Tibial nerve (tissue), 4 donors: Measurements from ENCODE around the gene EPHX1. TPM values are rescaled to one million over a fixed set of nuclear protein-coding genes. Genes with fewer than 3 reads are reported as not detected.

Experiments
- DNase-seq, 2 donors: peaks; one replicate each; pipeline ENCODE4 v3.0.0-alpha.2; 2019; ENCODE audit warnings: low spot score in 2 of 2
- H3K27ac ChIP-seq, 4 donors: fragments of 200-600 bp; sonication (generic) in 3 of 4; one replicate each; pipeline ENCODE4 v1.5.1; 2017 to 2019; ENCODE audit warnings: mild to moderate bottlenecking in 1 of 4
- H3K27me3 ChIP-seq, 2 donors: fragments of 200-600 bp; sonication (generic) in 1 of 2; one replicate each; pipeline versions ENCODE4 v1.5.1 to v1.6.0; 2017 to 2019
- H3K36me3 ChIP-seq, 3 donors: fragments of 200-600 bp; sonication (generic); one replicate each; pipeline ENCODE4 v1.5.1; 2018 to 2019
- H3K4me1 ChIP-seq, 4 donors: fragments of 200-600 bp; sonication (generic) in 3 of 4; one replicate each; pipeline ENCODE4 v1.5.1; 2017 to 2019
- H3K4me3 ChIP-seq, 4 donors: fragments of 200-600 bp; sonication (generic) in 3 of 4; one replicate each; pipeline ENCODE4 v1.5.1; 2017 to 2019; ENCODE audit warnings: mild to moderate bottlenecking in 1 of 4, moderate library complexity in 1 of 4
- H3K9me3 ChIP-seq, 4 donors: fragments of 200-600 bp; sonication (generic) in 3 of 4; one replicate each; pipeline ENCODE4 v1.5.1; 2017 to 2019
- EP300 ChIP-seq, 2 donors: sonication (generic); formaldehyde crosslinking; IDR thresholded peaks; one replicate each; pipeline ENCODE4 v1.6.1; 2017; ENCODE audit warnings: antibody characterized with exemption in 2 of 2, mild to moderate bottlenecking in 1 of 2
- POLR2A ChIP-seq, 2 donors: fragments of 450-650 bp; IDR thresholded peaks; one replicate each; pipeline ENCODE4 v1.6.1; 2017; ENCODE audit warnings: antibody characterized with exemption in 2 of 2, mild to moderate bottlenecking in 2 of 2, moderate library complexity in 2 of 2
- WGBS, 2 donors: methylation state at CpG; one replicate each; pipeline ENCODE4 v1.1.5; 2018; 5-methylcytosine and 5-hydroxymethylcytosine counted together
- total RNA-seq, 4 donors: library from RNA; depleted of rRNA; stranded (reverse); fragments of >200 nt; gene quantifications; one replicate each; pipeline ENCODE4 v1.1.0, GENCODE V29; 2016
- TF ChIP-seq, protein P1 (sequence below), 5 experiments: fragments of 200-600 bp in 3 of 5; fragments of 450-650 bp in 2 of 5; sonication (generic) in 3 of 5; IDR thresholded peaks; one replicate each; pipeline ENCODE4 v1.5.1; 2016 to 2019; ENCODE audit warnings: antibody characterized with exemption in 5 of 5, mild to moderate bottlenecking in 3 of 5, moderate library complexity in 2 of 5

The EPHX1 gene
- total RNA-seq, 4 donors from 2014 or later, result 80.1 to 203 (median 133) TPM

DNA sequence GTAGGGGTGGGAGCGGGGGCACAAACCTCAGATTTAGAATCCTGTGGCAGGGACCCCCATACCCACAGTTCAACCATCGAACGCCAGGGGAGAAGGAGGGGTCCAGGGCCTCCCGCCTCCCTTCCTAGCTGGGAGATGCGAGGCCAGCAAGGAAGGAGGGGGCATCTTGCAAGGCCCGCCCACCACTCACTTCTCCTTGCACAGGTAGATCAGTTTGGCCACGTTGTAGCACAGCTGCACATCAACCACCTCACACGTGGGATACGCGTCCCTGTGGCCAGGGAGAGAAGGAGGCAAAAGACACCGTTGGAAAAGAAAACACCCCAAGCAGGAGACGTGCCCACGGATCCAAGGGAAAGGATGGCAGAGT, 52.6 kb downstream of the EPHX1 start:
- Histone ChIP-seq H3K27me3 (no peaks in the 10 kb centered on the region), H3K27ac (no peak overlapping the region), H3K4me1 (peaks cover 0 to 5% (median 1%) of the 10 kb centered on the region in 4 donors), H3K4me3 (no peak overlapping the region), H3K36me3 (peaks cover 2 to 98% (median 32%) of the 10 kb centered on the region in 3 donors), H3K9me3 (no peaks in the 10 kb centered on the region)
- TF ChIP-seq EP300 (IDR thresholded peaks at IDR 0.05) (no peak), POLR2A (IDR thresholded peaks at IDR 0.05) (no peak)
- TF ChIP-seq, protein P1, sequence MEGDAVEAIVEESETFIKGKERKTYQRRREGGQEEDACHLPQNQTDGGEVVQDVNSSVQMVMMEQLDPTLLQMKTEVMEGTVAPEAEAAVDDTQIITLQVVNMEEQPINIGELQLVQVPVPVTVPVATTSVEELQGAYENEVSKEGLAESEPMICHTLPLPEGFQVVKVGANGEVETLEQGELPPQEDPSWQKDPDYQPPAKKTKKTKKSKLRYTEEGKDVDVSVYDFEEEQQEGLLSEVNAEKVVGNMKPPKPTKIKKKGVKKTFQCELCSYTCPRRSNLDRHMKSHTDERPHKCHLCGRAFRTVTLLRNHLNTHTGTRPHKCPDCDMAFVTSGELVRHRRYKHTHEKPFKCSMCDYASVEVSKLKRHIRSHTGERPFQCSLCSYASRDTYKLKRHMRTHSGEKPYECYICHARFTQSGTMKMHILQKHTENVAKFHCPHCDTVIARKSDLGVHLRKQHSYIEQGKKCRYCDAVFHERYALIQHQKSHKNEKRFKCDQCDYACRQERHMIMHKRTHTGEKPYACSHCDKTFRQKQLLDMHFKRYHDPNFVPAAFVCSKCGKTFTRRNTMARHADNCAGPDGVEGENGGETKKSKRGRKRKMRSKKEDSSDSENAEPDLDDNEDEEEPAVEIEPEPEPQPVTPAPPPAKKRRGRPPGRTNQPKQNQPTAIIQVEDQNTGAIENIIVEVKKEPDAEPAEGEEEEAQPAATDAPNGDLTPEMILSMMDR (IDR thresholded peaks at IDR 0.05), result no peak
- no peak for DNase-seq
- WGBS, 2 donors, result 83 to 85% methylated on average over 12 to 13 of the region's 13 CpGs

DNA sequence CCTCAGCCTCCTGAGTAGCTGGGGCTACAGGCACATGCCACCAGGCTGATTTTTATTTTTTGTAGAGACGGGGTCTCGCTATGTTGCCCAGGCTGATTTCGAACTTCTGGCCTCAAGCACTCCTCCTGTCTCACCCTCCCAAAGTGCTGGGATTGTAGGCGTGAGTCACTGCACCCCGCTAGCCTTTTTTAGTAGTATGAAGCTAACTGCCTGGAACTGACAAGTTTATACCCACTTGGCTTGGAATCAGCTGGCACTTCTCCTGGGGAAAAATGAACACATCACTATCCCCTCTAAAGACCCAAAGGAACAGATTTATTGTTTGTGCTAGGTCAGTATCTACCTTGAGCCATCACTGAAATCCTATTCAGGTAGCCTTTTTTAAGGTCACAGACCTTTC, 53.2 kb downstream of the EPHX1 start:
- Histone ChIP-seq H3K36me3 (peaks cover 2 to 100% (median 33%) of the 10 kb centered on the region in 3 donors), H3K27me3 (no peaks in the 10 kb centered on the region), H3K4me3 (no peak overlapping the region), H3K27ac (no peak overlapping the region), H3K9me3 (no peaks in the 10 kb centered on the region), H3K4me1 (peaks cover 0 to 5% (median 1%) of the 10 kb centered on the region in 4 donors)
- TF ChIP-seq EP300 (IDR thresholded peaks at IDR 0.05) (no peak), POLR2A (IDR thresholded peaks at IDR 0.05) (no peak)
- TF ChIP-seq, protein P1 (IDR thresholded peaks at IDR 0.05), result no peak
- WGBS, 2 donors, result 94 to 96% methylated on average over 5 of the region's 5 CpGs
- no peak for DNase-seq

- Histone ChIP-seq H3K9me3 (no peaks in the 10 kb centered on the region), H3K4me3 (no peak overlapping the region), H3K27ac (no peak overlapping the region), H3K27me3 (no peaks in the 10 kb centered on the region), H3K4me1 (peaks cover 0 to 5% (median 1%) of the 10 kb centered on the region in 4 donors), H3K36me3 (peaks cover 2 to 100% (median 33%) of the 10 kb centered on the region in 3 donors)
- no peak for DNase-seq
- TF ChIP-seq, protein P1 (IDR thresholded peaks at IDR 0.05), result no peak
- TF ChIP-seq POLR2A (IDR thresholded peaks at IDR 0.05) (no peak), EP300 (IDR thresholded peaks at IDR 0.05) (no peak)
- 76 to 88% methylated on average over 9 to 13 of the region's 13 CpGs for WGBS, 2 donors
These were observed 55.6 kb downstream of the EPHX1 start for GRCh38 chr1:225865514-225865913.

DNA sequence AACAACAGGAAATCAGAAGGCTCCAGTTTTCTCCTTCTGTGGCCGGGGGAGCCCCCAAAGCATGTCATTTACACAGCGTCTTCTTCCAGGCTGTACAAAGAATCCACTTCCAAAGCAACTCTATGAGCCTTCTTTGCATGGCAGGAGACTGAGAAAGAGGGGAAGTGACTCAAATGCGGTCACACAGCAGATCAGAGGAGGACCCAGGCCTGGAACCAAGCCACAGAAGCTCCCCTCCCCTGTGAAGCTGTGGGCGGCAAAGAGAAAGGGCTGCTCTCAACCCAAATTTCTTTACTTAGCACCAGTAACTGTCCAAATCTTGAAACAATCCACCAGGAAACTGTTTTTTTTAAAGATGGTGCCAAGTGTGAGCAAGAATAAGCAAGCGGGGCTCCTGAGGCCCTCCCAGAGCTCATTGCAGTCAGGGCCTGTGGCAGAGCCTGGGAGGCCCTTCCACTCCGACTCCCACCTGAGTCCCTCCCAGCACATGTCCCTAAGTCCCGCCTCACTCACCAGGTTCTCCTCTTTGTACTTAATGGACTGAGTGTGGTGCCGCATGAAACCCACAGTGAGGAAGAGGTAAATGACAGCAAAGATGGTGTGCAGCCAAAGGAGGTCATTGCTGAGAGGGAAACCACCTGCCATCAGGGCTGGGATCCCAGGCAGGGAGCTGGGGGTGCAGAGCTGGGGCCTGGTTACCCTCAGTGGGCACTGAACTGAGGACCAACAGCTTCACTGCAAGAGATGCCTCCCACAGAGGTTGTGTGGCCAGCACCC, 56.3 kb downstream of the EPHX1 start:
- no peak overlapping the region for H3K4me3 ChIP-seq
- DNase-seq, result no peak
- peaks cover 0 to 100% (median 37%) of the 10 kb centered on the region in 3 donors for H3K36me3 ChIP-seq
- 68 to 76% methylated on average over 7 to 8 of the region's 8 CpGs for WGBS, 2 donors
- H3K27ac ChIP-seq, result no peak overlapping the region
- no peak for TF ChIP-seq EP300 (IDR thresholded peaks at IDR 0.05)
- TF ChIP-seq POLR2A (IDR thresholded peaks at IDR 0.05), result no peak
- peaks cover 0 to 5% (median 1%) of the 10 kb centered on the region in 4 donors for H3K4me1 ChIP-seq
- H3K27me3 ChIP-seq, result no peaks in the 10 kb centered on the region
- H3K9me3 ChIP-seq, result no peaks in the 10 kb centered on the region

DNA sequence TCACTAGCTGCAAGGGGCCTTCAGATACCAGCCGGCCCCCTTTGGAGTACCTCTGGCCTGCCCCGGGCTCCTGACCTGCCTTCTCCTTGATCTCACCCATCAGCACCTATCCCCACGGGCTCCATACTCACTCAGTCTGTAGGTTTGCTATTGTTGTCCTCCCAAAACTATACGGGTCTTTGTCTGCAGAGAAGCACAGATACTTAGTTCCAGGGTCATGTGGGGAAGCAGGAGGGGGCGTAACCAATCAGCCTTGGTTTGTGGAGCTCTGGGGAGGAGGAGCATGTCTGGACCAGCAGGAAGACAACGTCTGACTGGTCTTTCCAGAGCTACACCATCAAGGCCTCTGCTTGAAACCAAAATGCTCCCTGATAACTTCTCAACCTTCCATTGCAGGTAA, 57.1 kb downstream of the EPHX1 start:
- Histone ChIP-seq H3K27ac (no peak overlapping the region), H3K4me3 (no peak overlapping the region), H3K4me1 (peaks cover 0 to 5% (median 1%) of the 10 kb centered on the region in 4 donors), H3K9me3 (no peaks in the 10 kb centered on the region), H3K36me3 (peaks cover 0 to 100% (median 35%) of the 10 kb centered on the region in 3 donors), H3K27me3 (no peaks in the 10 kb centered on the region)
- 52 to 60% methylated on average over 6 of the region's 6 CpGs for WGBS, 2 donors
- no peak for DNase-seq
- TF ChIP-seq EP300 (IDR thresholded peaks at IDR 0.05), result no peak

DNA sequence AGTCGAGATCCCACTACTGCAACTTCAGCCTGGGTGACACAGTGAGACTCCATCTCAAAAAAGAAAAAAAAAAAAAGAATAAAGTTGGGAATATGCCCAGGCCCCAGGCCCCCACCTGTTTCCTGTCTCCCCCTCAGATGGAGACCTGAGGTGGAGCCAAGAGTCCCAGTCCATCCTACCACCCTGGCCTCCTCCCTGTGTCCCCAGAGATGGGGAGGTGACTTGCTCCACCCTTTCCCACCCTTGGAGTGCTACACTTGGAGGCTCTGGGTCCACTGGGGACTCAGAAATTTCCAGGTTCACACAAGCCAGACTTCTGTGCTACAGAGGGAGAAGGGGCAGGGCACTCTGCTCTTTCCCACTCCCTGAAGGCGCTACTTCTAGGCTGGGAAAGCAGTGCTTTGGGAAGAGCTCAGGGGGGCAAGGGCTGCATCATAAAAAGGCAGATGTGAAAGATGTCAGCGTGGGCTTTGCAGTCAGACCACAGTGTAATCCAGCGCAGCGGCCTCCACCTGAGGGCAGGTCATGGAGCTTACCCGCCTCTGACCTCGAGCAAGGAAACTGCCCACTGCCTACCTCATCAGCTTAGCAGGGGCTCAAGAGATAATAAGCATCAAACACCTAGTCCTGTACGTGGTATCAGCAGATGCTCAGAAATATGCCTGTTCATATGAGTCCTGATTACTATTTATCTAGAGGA, 58.9 kb downstream of the EPHX1 start:
- H3K9me3 ChIP-seq, result no peaks in the 10 kb centered on the region
- H3K27ac ChIP-seq, result no peak overlapping the region
- no peak for TF ChIP-seq EP300 (IDR thresholded peaks at IDR 0.05)
- TF ChIP-seq, protein P1 (IDR thresholded peaks at IDR 0.05), result no peak
- TF ChIP-seq POLR2A (IDR thresholded peaks at IDR 0.05), result no peak
- no peaks in the 10 kb centered on the region for H3K27me3 ChIP-seq
- WGBS, 2 donors, result 81 to 83% methylated on average over 8 of the region's 8 CpGs
- peaks cover 0 to 5% (median 1%) of the 10 kb centered on the region in 4 donors for H3K4me1 ChIP-seq
- no peak overlapping the region for H3K4me3 ChIP-seq
- H3K36me3 ChIP-seq, result peaks cover 0 to 99% (median 37%) of the 10 kb centered on the region in 3 donors
- no peak for DNase-seq
